ENCODE measurements around the gene TANC1. TPM values are rescaled to one million over a fixed set of nuclear protein-coding genes. Genes with fewer than 3 reads are reported as not detected.
A peak's percentile ranks its signal among the peaks of the same experiment; 100 is the strongest.

TANC1 gene
- total RNA-seq, 1 donor from 2014 or later, result 36.9 TPM

- Mint-ChIP-seq H3K27me3 (ENCODE audit: unreplicated experiment) (no peaks in the 10 kb centered on the region), H3K4me1 (ENCODE audit: unreplicated experiment) (peaks cover 44% of the 10 kb centered on the region), H3K4me3 (ENCODE audit: unreplicated experiment) (peak overlapping the region; percentile 1), H3K9me3 (ENCODE audit: unreplicated experiment) (peaks cover 3% of the 10 kb centered on the region), H3K27ac (ENCODE audit: unreplicated experiment) (peak overlapping the region; percentile 97), H3K36me3 (ENCODE audit: unreplicated experiment) (peaks cover 6% of the 10 kb centered on the region)
- no peak for TF ChIP-seq CTCF (IDR thresholded peaks at IDR 0.05)
- no peak for DNase-seq (ENCODE audit: extremely low spot score, unreplicated experiment)
These were observed 156.0 kb downstream of the TANC1 start for GRCh38 chr2:159124441-159124911.

- no peak for DNase-seq (ENCODE audit: extremely low spot score, unreplicated experiment)
- Mint-ChIP-seq H3K9me3 (ENCODE audit: unreplicated experiment) (peaks cover 3% of the 10 kb centered on the region), H3K36me3 (ENCODE audit: unreplicated experiment) (peaks cover 5% of the 10 kb centered on the region), H3K4me3 (ENCODE audit: unreplicated experiment) (no peak overlapping the region), H3K27ac (ENCODE audit: unreplicated experiment) (peak overlapping the region; percentile 97), H3K27me3 (ENCODE audit: unreplicated experiment) (no peaks in the 10 kb centered on the region), H3K4me1 (ENCODE audit: unreplicated experiment) (peaks cover 48% of the 10 kb centered on the region)
- TF ChIP-seq CTCF (IDR thresholded peaks at IDR 0.05), result no peak
These were observed 156.6 kb downstream of the TANC1 start for GRCh38 chr2:159124931-159125467.

GRCh38 chr2:159125858-159126257, 157.4 kb downstream of the TANC1 start:
- no peak for DNase-seq (ENCODE audit: extremely low spot score, unreplicated experiment)
- H3K27me3 Mint-ChIP-seq (ENCODE audit: unreplicated experiment), result no peaks in the 10 kb centered on the region
- H3K9me3 Mint-ChIP-seq (ENCODE audit: unreplicated experiment), result peaks cover 3% of the 10 kb centered on the region
- no peak overlapping the region for H3K4me3 Mint-ChIP-seq (ENCODE audit: unreplicated experiment)
- H3K36me3 Mint-ChIP-seq (ENCODE audit: unreplicated experiment), result peaks cover 4% of the 10 kb centered on the region
- H3K4me1 Mint-ChIP-seq (ENCODE audit: unreplicated experiment), result peaks cover 55% of the 10 kb centered on the region
- peak overlapping the region; percentile 39 for H3K27ac Mint-ChIP-seq (ENCODE audit: unreplicated experiment)
- TF ChIP-seq CTCF (IDR thresholded peaks at IDR 0.05), result no peak

- DNase-seq (ENCODE audit: extremely low spot score, unreplicated experiment), result no peak
- Mint-ChIP-seq H3K36me3 (ENCODE audit: unreplicated experiment) (peaks cover 4% of the 10 kb centered on the region), H3K4me1 (ENCODE audit: unreplicated experiment) (peaks cover 60% of the 10 kb centered on the region), H3K4me3 (ENCODE audit: unreplicated experiment) (no peak overlapping the region), H3K27me3 (ENCODE audit: unreplicated experiment) (no peaks in the 10 kb centered on the region), H3K9me3 (ENCODE audit: unreplicated experiment) (peaks cover 3% of the 10 kb centered on the region), H3K27ac (ENCODE audit: unreplicated experiment) (peak overlapping the region; percentile 43)
- TF ChIP-seq CTCF (IDR thresholded peaks at IDR 0.05), result no peak
These were observed 158.1 kb downstream of the TANC1 start for GRCh38 chr2:159126432-159127022.

- Mint-ChIP-seq H3K27ac (ENCODE audit: unreplicated experiment) (no peak overlapping the region), H3K9me3 (ENCODE audit: unreplicated experiment) (peaks cover 3% of the 10 kb centered on the region), H3K4me3 (ENCODE audit: unreplicated experiment) (no peak overlapping the region), H3K4me1 (ENCODE audit: unreplicated experiment) (peaks cover 69% of the 10 kb centered on the region), H3K36me3 (ENCODE audit: unreplicated experiment) (no peaks in the 10 kb centered on the region), H3K27me3 (ENCODE audit: unreplicated experiment) (no peaks in the 10 kb centered on the region)
- no peak for TF ChIP-seq CTCF (IDR thresholded peaks at IDR 0.05)
- no peak for DNase-seq (ENCODE audit: extremely low spot score, unreplicated experiment)
These were observed 159.8 kb downstream of the TANC1 start for GRCh38 chr2:159128191-159128590.
